Suprapubic skin (tissue), 3 donors: Measurements from ENCODE around the gene ZNF121.

Experiments
- CTCF ChIP-seq, 2 donors: fragments of 200-600 bp in 1 of 2; fragments of 450-650 bp in 1 of 2; sonication (generic) in 1 of 2; IDR thresholded peaks; one replicate each; pipeline ENCODE4 v1.5.1; 2016 to 2019; ENCODE audit warnings: antibody characterized with exemption in 2 of 2, mild to moderate bottlenecking in 1 of 2, moderate library complexity in 1 of 2
- POLR2A ChIP-seq, 2 donors: fragments of 450-650 bp; IDR thresholded peaks; one replicate each; pipeline ENCODE4 v1.6.1; 2017; ENCODE audit warnings: antibody characterized with exemption in 2 of 2, mild to moderate bottlenecking in 2 of 2, moderate library complexity in 2 of 2

- TF ChIP-seq CTCF (IDR thresholded peaks at IDR 0.05) (no peak), POLR2A (IDR thresholded peaks at IDR 0.05) (no peak)
Measured at GRCh38 chr19:9570255-9570654, 14.0 kb downstream of the ZNF121 start.
